OCI-LY1 (cell line): ENCODE data around the gene EFR3B.

Source experiments
- EZH2 ChIP-seq: fragments of 200-600 bp; sonication (generic), shearing (Covaris generic); IDR thresholded peaks from 2 replicates; pipeline ENCODE4 v1.8.0; 2017; ENCODE audit warnings: borderline replicate concordance, mixed run types, mild to moderate bottlenecking, antibody characterized with exemption, low read length, moderate library complexity, mixed read lengths
- TF ChIP-seq, protein P1 (sequence below): fragments of 200-600 bp; sonication (generic), shearing (Covaris generic); IDR thresholded peaks from 2 replicates; pipeline ENCODE4 v1.5.1; 2017; ENCODE audit warnings: mild to moderate bottlenecking, antibody characterized with exemption, low read length, moderate library complexity, mixed read lengths

DNA sequence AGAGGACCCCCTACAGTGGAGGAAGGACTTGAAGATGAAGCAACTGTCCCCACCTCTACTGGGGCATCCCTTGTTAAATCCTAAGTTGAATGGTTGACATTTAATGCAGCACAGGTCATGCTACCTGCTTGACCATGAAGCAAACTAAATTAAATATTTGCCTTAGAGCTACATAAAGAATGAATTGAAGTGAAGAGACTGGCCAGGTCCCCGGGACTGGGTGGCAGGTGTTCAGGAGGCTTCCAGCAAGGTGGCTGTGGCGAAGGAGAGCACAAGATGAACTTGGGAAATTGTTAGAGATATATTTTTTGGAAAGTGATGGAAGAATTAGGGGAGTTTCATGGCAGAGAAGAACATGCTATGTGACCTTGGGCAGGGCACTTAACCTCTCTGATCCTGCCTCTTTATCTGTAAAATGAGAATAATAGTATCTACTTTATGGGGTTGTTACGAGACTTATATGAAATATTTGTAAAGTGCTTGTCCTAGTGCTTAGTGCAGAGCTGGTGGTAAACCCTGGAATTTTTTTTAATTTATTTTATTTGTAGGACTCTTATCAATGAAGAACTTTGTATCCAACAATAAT, 37.3 kb downstream of the EFR3B start:
- TF ChIP-seq, protein P1, sequence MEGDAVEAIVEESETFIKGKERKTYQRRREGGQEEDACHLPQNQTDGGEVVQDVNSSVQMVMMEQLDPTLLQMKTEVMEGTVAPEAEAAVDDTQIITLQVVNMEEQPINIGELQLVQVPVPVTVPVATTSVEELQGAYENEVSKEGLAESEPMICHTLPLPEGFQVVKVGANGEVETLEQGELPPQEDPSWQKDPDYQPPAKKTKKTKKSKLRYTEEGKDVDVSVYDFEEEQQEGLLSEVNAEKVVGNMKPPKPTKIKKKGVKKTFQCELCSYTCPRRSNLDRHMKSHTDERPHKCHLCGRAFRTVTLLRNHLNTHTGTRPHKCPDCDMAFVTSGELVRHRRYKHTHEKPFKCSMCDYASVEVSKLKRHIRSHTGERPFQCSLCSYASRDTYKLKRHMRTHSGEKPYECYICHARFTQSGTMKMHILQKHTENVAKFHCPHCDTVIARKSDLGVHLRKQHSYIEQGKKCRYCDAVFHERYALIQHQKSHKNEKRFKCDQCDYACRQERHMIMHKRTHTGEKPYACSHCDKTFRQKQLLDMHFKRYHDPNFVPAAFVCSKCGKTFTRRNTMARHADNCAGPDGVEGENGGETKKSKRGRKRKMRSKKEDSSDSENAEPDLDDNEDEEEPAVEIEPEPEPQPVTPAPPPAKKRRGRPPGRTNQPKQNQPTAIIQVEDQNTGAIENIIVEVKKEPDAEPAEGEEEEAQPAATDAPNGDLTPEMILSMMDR = no peak
- no peak for TF ChIP-seq EZH2
